ENCODE data around the gene RELT. TPM values are rescaled to one million over a fixed set of nuclear protein-coding genes. Genes with fewer than 3 reads are reported as not detected.
A peak's percentile ranks its signal among the peaks of the same experiment; 100 is the strongest.

RELT gene
- total and polyA plus RNA-seq, 2 experiments from 2014 or later = 9.3 to 18.7 TPM

- Histone ChIP-seq H3K9me3 (ENCODE audit: low read depth) (no peaks in the 10 kb centered on the region), H3K4me3 (no peak overlapping the region), H3K27ac (peak overlapping the region; percentile 52), H3K36me3 (no peaks in the 10 kb centered on the region), H3K27me3 (no peaks in the 10 kb centered on the region), H3K4me1 (ENCODE audit: low read depth) (peaks cover 33% of the 10 kb centered on the region)
- TF ChIP-seq CTCF (IDR thresholded peaks at IDR 0.05; ENCODE audit: low read depth, low read length) = no peak
- DNase-seq (ENCODE audit: low read depth in 1 of 2, low spot score in 1 of 2) = peak in 1 of 2 donors; percentile 59
Measured at GRCh38 chr11:73387594-73388264, 11.5 kb downstream of the RELT start.

DNA sequence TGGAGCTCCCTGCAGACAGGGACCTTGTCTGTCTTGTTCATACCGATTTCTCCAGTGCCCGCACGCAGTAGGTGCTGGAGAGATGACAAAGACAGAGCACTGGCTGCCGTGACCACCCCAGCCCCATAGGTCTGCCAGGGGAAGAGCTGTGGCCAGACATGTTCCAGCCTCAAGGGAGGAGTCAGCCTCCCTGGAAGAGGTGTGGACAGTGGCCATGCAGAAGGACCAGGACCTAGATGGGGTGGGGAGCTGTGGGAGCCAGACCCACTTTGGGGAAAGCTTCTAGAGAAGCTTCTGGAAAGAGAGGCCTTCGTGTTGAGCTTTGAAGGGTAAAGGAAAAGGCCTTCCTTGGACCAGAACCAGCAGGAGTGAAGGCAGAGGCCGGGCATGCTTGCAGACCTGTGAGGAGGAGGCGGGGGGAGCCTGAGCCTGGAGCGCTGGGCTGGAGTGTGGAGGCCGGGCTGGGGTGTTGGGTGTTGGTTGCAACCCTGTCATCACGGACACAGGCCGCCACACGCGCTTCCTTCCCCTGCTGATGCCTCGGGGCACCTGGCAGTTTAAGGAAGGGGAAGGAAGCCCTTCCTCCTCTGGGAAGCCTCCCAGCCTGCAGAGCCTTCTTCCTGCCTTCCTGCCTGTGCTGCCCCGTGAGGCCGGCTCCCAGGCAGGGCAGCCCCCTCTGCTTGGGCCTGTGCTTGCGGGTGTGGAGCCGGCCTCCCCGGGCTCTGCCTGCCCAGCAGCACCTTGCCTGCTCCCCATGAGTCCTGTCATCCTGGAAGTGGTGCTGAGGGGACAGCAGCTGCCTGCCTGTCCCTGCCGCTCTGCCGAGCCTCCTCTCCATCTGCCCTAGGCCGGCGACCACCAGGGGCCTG, 12.3 kb downstream of the RELT start:
- TF ChIP-seq CTCF (IDR thresholded peaks at IDR 0.05; ENCODE audit: low read depth, low read length) = no peak
- peak in 1 of 2 donors; percentile 40 for DNase-seq (ENCODE audit: low read depth in 1 of 2, low spot score in 1 of 2)
- Histone ChIP-seq H3K4me3 (no peak overlapping the region), H3K27me3 (no peaks in the 10 kb centered on the region), H3K4me1 (ENCODE audit: low read depth) (peaks cover 26% of the 10 kb centered on the region), H3K36me3 (no peaks in the 10 kb centered on the region), H3K9me3 (ENCODE audit: low read depth) (no peaks in the 10 kb centered on the region), H3K27ac (peak overlapping the region; percentile 16)

GRCh38 chr11:73389134-73389525, 12.9 kb downstream of the RELT start:
- H3K4me1 ChIP-seq (ENCODE audit: low read depth) = peaks cover 21% of the 10 kb centered on the region
- H3K27me3 ChIP-seq = no peaks in the 10 kb centered on the region
- no peak overlapping the region for H3K4me3 ChIP-seq
- no peaks in the 10 kb centered on the region for H3K36me3 ChIP-seq
- no peaks in the 10 kb centered on the region for H3K9me3 ChIP-seq (ENCODE audit: low read depth)
- DNase-seq (ENCODE audit: low read depth in 1 of 2, low spot score in 1 of 2) = no peak
- TF ChIP-seq CTCF (IDR thresholded peaks at IDR 0.05; ENCODE audit: low read depth, low read length) = no peak
- no peak overlapping the region for H3K27ac ChIP-seq

GRCh38 chr11:73389916-73390315, 13.7 kb downstream of the RELT start:
- H3K27ac ChIP-seq = no peak overlapping the region
- no peaks in the 10 kb centered on the region for H3K36me3 ChIP-seq
- H3K9me3 ChIP-seq (ENCODE audit: low read depth) = no peaks in the 10 kb centered on the region
- no peak overlapping the region for H3K4me3 ChIP-seq
- H3K4me1 ChIP-seq (ENCODE audit: low read depth) = peaks cover 21% of the 10 kb centered on the region
- no peaks in the 10 kb centered on the region for H3K27me3 ChIP-seq
- TF ChIP-seq CTCF (IDR thresholded peaks at IDR 0.05; ENCODE audit: low read depth, low read length) = no peak
- no peak for DNase-seq (ENCODE audit: low read depth in 1 of 2, low spot score in 1 of 2)

DNA sequence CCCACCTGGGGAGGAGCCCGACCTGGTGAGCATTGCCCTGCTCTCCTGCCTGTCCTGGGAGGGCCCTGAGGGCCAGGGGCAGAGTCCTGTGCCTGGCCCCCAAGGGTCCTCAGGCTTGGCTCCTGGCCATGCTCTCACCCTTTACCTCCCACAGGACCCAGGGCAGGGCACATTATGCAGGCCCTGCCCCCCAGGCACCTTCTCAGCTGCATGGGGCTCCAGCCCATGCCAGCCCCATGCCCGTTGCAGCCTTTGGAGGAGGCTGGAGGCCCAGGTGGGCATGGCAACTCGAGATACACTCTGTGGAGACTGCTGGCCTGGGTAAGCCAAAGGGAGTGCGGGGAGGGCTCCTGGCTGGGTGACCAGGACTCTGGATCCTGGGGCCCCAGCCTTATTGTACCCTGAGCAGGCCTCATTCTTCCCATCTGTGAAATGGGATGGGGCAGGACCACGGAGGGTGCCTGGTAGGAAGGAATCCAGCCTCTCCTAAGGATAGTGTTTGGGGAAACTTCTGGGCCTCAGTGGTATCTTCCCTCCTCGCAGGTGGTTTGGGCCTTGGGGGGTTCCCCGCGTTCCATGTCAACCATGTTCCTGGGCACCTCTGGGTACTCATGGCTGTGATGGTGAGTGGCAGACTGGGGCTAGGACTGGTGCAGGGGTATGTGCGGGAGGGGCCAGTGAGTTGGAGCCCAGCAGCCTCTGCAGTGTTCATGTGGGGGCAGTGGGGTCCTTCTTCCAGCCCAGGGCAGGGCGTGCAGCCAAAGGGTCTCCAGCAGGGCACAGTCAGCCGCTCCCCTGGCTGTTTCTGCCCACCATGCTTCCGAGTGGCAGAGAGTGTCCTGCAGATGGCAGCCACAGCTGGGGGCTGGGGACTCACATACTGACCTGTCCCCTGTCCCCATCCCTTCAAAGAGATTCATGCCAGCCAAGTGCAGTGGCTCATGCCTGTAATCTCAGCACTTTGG, 14.7 kb downstream of the RELT start:
- DNase-seq (ENCODE audit: low read depth in 1 of 2, low spot score in 1 of 2) = no peak
- H3K4me3 ChIP-seq = no peak overlapping the region
- no peak for TF ChIP-seq CTCF (IDR thresholded peaks at IDR 0.05; ENCODE audit: low read depth, low read length)

More for the DNA sequence above, 14.7 kb downstream of the RELT start:
- H3K27me3 ChIP-seq = no peaks in the 10 kb centered on the region
- H3K4me1 ChIP-seq (ENCODE audit: low read depth) = peaks cover 18% of the 10 kb centered on the region
- H3K27ac ChIP-seq = no peak overlapping the region
- H3K9me3 ChIP-seq (ENCODE audit: low read depth) = no peaks in the 10 kb centered on the region
- H3K36me3 ChIP-seq = no peaks in the 10 kb centered on the region
